HUDEP-2 (cell line): ENCODE results near the gene IGFBP6.

Experiments used
- DNase-seq, 76 experiments: peaks; one replicate each; lab custom pipeline; 2025; ENCODE audit not compliant: unreplicated experiment in 76 of 76; lab: John Stamatoyannopoulos, UW

Gene IGFBP6, protein sequence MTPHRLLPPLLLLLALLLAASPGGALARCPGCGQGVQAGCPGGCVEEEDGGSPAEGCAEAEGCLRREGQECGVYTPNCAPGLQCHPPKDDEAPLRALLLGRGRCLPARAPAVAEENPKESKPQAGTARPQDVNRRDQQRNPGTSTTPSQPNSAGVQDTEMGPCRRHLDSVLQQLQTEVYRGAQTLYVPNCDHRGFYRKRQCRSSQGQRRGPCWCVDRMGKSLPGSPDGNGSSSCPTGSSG

DNA sequence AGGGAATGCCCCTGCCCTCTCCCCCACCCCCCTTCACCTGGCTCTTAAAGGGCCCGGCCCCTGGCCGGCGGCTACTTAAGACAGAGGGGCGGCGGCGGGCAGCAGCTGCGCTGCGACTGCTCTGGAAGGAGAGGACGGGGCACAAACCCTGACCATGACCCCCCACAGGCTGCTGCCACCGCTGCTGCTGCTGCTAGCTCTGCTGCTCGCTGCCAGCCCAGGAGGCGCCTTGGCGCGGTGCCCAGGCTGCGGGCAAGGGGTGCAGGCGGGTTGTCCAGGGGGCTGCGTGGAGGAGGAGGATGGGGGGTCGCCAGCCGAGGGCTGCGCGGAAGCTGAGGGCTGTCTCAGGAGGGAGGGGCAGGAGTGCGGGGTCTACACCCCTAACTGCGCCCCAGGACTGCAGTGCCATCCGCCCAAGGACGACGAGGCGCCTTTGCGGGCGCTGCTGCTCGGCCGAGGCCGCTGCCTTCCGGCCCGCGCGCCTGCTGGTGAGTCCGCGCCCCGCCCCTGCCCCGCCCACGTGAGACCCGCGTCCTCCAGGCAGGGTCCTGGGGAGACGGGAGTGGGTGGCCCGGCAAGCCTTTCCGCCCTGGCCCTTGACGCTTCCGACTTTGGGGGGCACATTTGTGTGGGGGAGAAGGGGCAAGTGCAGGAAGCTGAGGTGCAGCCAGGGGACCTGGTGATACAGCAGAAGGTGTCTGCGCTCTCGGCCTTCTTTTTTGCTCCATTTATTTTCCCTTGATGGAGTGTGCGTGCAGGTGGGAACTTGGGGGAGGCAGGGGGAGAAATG, at the start of gene IGFBP6:
Gene IGFBP6, plus strand, starts transcription at position 104 of the 790 bp plus-strand sequence. Its CDS starts 51 bp downstream, at position 155.
- DNase-seq = peak in 19 of 76 experiments; percentile 2 to 53 (median 16)

DNA sequence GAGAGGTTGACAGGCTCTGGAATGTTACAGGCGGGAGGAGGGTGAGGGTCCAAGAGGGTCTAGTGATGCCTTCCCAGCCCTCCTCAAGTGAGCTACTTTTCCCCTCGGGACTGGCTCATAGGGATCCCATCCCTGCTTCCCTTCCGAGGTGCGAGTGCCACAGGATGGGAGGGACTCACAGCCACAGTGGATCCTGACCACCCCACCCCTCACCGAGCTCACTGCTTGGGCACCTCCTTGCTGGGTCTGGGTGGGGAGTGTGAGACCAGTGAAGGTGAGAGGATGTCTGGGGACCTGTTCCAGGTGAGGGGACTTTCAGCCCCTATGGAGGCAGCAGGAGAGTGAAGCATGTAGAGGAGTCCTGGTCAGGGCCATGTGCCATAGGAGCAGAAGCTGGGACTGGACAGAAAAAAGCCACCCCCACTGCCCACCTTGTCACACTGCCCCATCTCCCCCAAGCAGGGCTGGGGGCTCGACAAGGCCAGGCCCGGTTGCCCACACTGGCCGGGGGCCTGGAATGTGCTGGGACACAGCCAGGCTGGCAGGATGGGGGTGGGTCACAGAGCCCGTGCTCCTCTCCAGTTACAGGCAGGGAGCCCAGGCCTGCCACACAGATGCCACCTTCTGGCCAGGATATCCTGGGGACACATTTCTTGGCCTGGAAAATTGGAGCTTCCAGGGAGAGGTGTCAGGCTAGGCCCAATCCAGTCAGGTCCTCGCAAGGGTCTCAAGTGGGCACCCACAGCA, 49.3 kb upstream of the IGFBP6 start:
- DNase-seq = no peak

- DNase-seq = no peak
These were observed 48.6 kb upstream of the IGFBP6 start for GRCh38 chr12:53048780-53049401.

GRCh38 chr12:53049571-53050318, 47.7 kb upstream of the IGFBP6 start, which contains the start of gene TNS2:
Gene TNS2, plus strand, starts transcription at chr12:53050065. Its CDS starts 121 bp downstream, at chr12:53050186.
- no peak for DNase-seq

GRCh38 chr12:53050426-53051057, 46.9 kb upstream of the IGFBP6 start:
- no peak for DNase-seq

GRCh38 chr12:53051058-53051880, 46.2 kb upstream of the IGFBP6 start:
- DNase-seq = peak in 9 of 76 experiments; percentile 9 to 35 (median 16)

GRCh38 chr12:53051881-53052412, 45.5 kb upstream of the IGFBP6 start:
- DNase-seq = no peak

GRCh38 chr12:53052419-53053217, 44.8 kb upstream of the IGFBP6 start:
- peak in 44 of 76 experiments; percentile 6 to 61 (median 26) for DNase-seq

GRCh38 chr12:53053218-53054111, 44.0 kb upstream of the IGFBP6 start:
- peak in 31 of 76 experiments; percentile 7 to 52 (median 22) for DNase-seq

DNA sequence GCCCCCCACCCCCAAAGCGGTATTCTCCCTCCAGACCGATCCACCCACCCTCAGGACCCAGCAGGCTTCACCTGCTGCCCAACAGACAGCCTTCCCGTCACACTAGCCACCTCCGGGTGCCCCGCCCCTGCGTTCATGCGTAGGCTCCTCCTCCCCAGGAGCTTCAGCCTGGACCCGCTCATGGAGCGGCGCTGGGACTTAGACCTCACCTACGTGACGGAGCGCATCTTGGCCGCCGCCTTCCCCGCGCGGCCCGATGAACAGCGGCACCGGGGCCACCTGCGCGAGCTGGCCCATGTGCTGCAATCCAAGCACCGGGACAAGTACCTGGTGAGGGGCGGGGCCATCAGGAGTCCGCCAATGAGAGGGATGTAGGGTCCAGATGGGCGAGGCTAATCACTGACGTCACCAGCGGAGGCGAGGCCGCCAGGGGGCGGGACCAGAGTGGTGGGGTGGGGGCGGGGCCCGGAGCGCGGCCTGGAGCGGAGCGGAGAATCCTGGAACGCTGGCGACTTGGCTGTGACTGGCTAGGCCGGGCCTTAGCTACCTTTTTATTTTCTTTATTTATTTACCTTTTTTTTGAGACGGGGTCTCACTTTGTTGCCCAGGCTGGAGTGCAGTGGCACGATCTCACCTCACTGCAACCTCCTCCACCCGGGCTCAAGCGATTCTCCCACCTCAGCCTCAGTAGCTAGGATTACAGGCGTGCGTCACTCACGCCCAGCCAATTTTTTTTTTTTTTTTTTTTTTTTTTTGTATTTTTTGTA, 43.2 kb upstream of the IGFBP6 start:
- DNase-seq = peak in 74 of 76 experiments; percentile 41 to 93 (median 84)

GRCh38 chr12:53055471-53056266, 41.8 kb upstream of the IGFBP6 start:
- DNase-seq = no peak

GRCh38 chr12:53056296-53056695, 41.2 kb upstream of the IGFBP6 start:
- no peak for DNase-seq

- DNase-seq = no peak
These were observed 40.6 kb upstream of the IGFBP6 start for GRCh38 chr12:53056901-53057300.

GRCh38 chr12:53057816-53058500, 39.5 kb upstream of the IGFBP6 start:
- DNase-seq = no peak
